GM19438 (cell line): ENCODE results near the gene ANKRD13C.
"Not testable (repeated sequence)": the region's sequence is repeated elsewhere in the genome, so short reads cannot be mapped to it uniquely, and the experiment has no call there.

Experiments used
- ATAC-seq: cut with Tn5 transposase; IDR thresholded peaks from one replicate; pipeline ENCODE4 v1.9.1; 2021; ENCODE audit warnings: low read depth; ENCODE audit not compliant: unreplicated experiment

ANKRD13C gene, protein sequence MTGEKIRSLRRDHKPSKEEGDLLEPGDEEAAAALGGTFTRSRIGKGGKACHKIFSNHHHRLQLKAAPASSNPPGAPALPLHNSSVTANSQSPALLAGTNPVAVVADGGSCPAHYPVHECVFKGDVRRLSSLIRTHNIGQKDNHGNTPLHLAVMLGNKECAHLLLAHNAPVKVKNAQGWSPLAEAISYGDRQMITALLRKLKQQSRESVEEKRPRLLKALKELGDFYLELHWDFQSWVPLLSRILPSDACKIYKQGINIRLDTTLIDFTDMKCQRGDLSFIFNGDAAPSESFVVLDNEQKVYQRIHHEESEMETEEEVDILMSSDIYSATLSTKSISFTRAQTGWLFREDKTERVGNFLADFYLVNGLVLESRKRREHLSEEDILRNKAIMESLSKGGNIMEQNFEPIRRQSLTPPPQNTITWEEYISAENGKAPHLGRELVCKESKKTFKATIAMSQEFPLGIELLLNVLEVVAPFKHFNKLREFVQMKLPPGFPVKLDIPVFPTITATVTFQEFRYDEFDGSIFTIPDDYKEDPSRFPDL

GRCh38 chr1:70354332-70355110 is at the start of gene ANKRD13C:
Gene ANKRD13C (minus strand): TSS chr1:70354722. CDS start chr1:70354408, 314 bp downstream.
- peak; percentile 92 for ATAC-seq

- no peak for ATAC-seq
Observed at GRCh38 chr1:70403759-70404158, 49.2 kb upstream of the ANKRD13C start.

DNA sequence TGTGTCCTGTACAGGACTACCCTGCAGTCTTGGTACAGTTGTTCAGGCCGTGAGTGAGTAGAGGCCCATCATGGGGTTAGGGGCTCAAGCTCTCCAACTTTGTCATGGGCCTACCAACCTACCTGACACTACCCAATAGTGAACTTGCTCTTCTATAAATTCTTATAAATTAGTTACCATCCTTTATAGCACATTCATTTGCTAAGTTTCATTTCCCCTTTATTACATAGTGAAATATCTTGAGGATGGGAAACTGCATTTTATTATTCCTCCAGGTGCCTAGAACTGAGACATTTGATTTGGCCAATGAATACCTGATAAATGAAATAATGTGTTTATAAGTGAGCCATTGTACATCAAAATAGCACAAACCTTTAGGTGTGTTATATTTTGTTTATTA is 47.5 kb upstream of the ANKRD13C start:
- ATAC-seq = no peak

GRCh38 chr1:70400335-70400734 is 45.8 kb upstream of the ANKRD13C start:
- ATAC-seq = no peak

- ATAC-seq = no peak
Observed at GRCh38 chr1:70397013-70397412, 42.5 kb upstream of the ANKRD13C start.

- ATAC-seq = no peak
Observed at GRCh38 chr1:70396607-70397006, 42.1 kb upstream of the ANKRD13C start.

DNA sequence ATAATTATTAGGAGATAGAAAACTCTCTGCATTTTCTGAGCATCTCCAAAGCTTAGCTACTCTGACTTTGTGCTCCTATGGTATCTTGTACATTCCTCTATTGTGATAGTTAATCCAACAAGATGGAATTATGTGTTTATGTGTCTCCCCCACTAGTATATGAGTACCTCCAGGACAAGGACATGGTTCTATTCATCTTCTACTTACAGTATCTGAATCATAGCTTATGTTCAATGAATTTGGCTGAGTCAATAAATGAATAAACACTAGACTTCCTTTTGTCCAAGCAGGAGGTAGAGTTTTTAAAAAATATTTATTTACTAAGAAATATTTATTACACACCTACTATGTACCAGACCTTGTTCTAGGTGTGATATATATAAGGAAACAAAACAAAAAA is 38.1 kb upstream of the ANKRD13C start:
- ATAC-seq = no peak

- no peak for ATAC-seq
Observed at GRCh38 chr1:70387507-70387906, 33.0 kb upstream of the ANKRD13C start.

DNA sequence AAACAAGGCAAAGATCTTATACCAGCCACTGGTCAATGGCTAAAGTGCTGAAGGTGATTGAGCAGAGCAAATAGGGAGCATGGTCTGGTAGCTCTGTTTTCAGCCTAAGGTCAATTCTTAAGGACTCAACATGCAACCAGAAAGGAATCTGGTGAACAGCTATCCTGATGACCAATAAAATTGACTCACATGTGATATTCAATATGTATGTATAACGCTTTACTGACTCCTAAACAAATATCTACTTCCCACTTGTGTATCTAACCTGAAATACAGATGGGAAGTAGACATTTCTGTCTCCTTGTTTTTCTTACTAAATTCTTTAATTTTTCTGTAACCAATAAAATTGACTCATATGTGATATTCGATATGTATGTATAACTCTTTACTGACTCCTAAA is 31.6 kb upstream of the ANKRD13C start:
- ATAC-seq = no peak

DNA sequence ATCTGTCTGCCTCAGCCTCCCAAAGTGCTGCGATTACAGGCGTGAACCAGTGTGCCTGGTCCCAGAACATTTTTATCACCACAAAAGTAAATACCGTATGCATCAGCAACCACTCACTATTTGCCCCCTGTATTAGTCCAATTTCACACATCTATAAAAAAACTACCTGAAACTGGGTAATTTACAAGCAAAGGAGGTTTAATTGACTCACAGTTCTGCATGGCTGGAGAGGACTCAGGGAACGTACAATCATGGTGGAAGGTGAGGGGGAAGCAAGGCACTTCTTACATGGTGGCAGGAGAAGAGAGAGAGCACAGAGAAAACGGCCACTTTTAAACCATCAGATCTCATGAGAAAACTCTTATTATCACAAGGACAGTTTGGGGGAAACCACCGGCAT is 31.0 kb upstream of the ANKRD13C start:
- no peak for ATAC-seq

DNA sequence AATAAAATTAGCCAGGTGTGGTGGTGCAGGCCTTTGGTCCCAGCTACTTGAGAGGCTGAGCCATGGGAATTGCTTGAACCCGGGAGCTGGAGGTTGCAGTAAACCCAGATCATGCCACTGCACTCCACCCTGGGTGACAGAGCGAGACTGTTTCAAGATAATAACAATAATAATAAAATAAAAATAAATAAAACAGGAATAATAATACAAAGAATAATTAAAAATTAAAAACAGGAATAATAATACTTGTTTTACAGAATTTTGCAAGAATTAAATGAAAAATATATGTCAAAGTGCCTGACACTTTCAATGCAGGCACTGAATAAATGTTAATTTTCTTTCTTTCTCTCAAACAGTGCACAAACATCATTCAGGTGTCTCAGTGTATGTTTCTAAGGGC is 30.0 kb upstream of the ANKRD13C start:
- no peak for ATAC-seq

GRCh38 chr1:70383483-70383882 is 29.0 kb upstream of the ANKRD13C start:
- ATAC-seq = no peak

DNA sequence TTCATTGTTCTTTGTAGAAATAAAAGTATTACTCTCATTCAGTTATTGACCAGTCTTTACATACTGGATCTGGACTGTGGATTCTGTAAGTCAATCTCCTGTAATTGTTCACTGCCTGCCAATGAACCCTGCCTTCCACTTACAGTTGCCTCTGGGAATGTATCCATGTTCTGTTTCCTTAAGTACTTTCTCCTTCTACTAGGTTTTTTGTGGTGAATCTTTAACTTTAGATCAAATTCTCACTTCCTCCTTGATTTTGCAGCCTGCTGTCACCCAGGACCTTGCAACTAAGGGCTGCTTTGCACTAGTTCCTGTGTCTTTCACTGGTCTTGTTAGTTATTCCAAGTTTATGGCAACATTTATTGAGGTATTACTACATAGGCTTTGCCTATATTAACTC is 28.2 kb upstream of the ANKRD13C start:
- ATAC-seq = peak; percentile 92

DNA sequence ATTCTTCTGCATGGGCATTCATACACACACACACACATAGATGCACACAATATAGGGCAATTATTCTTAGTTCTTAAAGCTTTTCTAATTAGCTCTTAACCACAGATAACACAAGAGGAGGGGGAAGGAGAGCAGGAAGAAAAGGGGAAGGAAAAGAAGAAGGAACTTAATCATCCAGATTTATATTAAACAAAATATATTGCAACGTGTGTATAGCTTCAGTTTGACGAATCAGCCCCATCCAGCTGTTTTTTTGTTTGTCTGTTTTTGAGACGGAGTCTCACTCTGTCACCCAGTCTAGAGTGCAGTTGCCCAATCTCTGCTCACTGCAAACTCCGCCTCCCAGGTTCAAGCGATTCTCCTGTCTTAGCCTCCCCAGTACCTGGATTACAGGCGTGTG is 21.7 kb upstream of the ANKRD13C start:
- ATAC-seq = no peak

DNA sequence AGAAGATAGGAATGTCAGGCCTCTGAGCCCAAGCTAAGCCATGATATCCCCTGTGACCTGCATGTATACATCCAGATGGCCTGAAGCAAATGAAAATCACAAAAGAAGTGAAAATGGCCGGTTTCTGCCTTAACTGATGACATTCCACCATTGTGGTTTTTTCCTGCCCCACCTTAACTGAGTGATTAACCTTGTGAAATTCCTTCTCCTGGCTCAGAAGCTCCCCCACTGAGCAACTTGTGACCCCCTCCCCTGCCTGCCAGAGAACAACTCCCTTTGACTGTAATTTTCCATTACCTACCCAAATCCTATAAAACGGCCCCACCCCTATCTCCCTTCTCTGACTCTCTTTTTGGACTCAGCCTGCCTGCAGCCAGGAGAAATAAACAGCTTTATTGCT is 19.1 kb upstream of the ANKRD13C start:
- not testable (repeated sequence) for ATAC-seq

- no peak for ATAC-seq
Observed at GRCh38 chr1:70372426-70372825, 17.9 kb upstream of the ANKRD13C start.

GRCh38 chr1:70371586-70371985 is 17.1 kb upstream of the ANKRD13C start:
- not testable (repeated sequence) for ATAC-seq

- ATAC-seq = not testable (repeated sequence)
Observed at GRCh38 chr1:70367397-70367796, 12.9 kb upstream of the ANKRD13C start.

DNA sequence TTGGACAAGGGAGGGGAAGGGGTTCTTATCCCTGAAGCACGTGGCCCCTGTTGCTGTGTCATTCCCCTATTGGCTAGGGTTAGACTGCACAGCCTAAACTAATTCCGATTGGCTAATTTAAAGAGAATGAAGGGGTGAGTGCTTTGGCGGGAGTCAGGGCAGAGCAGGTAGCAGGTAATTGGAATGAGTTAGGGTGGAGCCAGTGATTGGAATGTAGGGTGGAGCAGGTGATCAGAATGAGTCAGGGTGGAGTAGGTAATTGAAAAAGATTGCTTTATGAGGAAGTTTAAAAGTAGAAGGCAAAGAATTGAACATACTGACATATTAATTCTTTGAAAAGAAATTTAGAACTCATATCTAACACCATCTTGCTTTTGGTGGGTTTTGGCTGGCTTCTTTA is 12.5 kb upstream of the ANKRD13C start:
- ATAC-seq = not testable (repeated sequence)

GRCh38 chr1:70366425-70366952 is 12.0 kb upstream of the ANKRD13C start:
- ATAC-seq = not testable (repeated sequence)

GRCh38 chr1:70364439-70364838 is 9.9 kb upstream of the ANKRD13C start:
- ATAC-seq = no peak
